ENCODE data around the gene SULT4A1.

SULT4A1 gene

DNA sequence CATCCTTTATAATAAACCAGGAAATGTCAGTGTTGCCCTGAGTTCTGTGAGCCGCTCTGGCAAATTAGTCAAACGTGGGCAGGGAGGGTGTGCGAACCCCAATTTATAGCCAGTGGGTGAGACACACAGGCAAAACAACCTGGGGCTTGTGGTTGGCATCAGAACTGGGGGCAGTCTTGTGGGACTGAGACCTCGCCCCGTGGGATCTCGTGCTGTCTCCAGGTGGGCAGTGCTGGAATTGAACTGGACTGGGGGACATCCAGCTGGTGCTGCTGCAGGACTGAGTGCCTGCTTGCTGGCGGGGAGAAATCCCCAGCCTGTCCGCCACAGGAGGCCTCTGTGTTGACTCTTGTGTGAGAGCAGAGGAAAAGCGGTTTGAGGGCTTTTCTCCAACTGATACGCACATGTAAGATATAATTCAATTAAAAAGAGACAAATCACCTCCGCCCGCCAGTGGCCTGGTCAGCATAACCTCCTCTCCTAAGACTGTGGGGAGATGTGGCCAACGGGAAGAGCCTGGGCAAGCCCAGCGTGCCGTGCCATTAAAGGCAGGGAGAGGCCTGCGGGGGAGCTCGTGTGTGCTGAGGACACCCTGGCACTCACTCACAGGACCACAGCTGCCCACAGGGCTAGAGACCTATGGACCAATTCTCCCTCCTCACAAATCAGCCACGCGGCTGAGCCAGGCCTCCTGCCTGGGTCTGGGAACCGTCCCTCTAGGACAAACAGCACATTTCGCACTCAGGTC lies 18.4 kb downstream of the SULT4A1 start:
- DNase-seq: no peak

DNA sequence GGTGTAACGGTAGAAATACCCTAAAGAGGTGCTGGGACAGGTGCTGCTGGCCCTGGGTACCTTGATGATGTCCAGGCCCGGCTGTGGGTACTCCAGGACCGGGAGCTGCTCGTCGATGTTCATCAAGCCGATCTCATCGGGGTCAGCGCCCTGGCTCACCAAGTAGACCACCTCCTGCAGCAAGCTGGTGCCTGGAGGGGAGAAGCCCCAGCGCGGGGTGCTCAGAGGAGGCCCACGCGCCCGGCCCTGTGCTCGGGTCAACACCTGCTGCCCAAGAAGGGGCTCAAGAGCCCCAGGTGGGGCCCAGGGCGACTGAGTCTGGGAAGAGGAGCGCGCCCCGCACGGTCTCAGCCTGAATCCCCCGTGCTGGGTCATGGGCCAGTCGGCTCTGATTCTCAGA lies 20.6 kb downstream of the SULT4A1 start:
- no peak for DNase-seq

DNA sequence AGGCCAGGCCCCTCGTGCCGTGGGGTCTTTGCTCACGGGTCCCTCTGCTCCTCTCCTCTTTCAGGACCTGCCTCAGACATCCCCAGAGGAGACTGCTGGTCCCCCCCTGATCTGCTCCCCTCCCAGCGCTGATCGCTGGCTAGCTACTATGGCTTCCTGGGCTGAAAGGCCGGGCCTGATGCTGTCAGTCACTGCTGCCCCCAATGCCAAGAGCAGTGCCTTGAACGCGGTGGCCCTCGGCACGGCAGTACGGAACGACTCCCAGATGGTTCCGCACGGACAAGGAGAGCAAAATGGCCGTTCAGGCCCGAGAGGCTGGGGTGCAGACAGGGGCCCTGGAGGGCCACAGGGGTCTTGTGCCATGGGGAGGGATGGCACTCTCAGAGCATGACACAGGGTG lies 21.5 kb downstream of the SULT4A1 start:
- DNase-seq: no peak

DNA sequence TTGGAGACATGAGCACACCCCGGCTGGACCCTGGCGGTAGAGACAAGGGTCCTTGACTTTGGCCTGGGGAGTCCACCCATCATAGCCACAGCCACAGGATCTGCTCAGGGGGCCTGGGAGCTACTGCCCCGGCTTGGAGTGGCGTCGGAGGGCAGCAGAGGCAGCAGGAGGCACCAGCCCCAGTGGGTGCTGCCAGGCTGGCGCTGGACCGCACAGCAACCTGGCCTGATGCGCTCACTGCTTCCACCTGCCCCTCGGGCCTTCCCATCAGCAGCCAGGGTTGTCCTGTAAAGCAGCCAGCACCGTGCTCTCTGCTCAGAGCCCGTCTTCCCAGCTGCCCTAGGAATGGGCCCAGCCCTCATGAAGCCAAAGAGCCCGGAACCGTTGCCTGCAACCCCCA lies 21.9 kb downstream of the SULT4A1 start:
- no peak for DNase-seq

DNA sequence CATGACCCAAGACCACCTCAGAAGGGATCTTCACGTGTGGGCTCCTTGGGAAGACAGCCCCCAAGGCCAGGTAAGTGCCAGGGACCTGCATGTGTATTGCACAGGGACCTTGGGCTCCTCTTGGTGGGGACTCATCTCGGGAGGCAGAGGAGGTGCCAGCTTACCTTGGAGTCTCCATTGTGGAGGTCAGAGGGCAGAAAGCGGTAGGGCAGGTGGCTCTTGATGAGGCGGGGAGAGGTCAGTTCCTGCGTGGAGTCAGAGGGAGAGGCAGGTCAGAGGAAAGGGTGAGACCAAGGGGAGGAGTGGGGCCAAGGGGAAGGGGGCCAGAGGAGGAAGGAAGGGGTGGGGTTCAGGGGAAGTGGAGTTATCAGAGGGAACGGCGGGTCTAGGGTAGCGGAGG lies 22.5 kb downstream of the SULT4A1 start:
- DNase-seq: no peak

DNA sequence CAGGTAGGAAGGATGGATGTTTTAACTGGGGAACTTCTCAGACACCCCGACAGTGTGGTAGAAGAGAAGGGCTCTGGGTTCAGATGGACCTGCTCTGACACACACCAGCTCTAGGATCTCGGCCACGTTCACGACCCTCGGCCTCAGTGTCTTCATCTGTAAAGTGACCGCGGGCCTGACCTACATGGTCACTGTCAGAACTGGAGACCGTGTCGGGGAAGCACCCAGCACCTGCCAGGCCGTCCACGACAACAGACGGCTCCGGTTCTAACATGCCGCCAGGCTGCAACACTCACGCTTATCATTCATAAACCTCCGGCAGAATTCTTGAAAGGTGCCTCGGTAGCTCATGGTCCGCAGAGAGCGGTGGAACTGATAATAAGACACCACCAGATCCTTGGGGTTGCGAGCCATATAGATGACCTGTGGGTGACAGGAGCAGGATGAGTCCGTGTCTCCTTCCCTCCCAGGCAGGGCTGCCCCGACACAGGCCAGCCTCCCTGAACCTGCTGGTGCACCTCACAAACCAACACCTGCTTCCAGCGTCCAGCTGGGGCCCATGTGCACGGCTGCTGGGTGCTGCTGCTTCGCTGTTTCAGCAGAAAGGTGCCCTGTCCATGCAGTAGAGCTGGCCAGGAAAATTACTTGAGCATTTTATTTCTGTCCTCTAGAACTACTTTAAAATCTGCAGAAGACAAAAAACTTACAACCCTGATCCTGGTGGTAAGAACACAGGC lies 23.6 kb downstream of the SULT4A1 start:
- DNase-seq: no peak

DNA sequence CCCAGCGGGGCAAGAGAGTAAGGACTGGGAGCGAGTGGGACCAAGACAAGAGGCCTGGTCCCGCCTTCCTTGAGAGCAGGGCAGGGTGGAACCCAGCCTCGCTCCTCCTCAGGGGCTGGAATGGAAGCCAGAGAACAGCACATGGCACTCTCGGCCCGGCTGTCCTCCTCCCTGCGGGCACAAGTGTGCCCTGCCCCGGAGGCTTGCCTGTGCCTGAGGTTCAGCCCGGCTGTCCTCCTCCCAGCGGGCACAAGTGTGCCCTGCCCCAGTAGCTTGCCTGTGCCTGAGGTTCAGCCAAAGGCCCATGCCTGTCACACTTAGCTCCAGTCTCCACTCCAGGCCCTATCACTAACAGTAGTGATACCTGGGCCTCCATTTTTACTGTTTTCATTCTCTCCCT lies 24.2 kb downstream of the SULT4A1 start:
- no peak for DNase-seq

DNA sequence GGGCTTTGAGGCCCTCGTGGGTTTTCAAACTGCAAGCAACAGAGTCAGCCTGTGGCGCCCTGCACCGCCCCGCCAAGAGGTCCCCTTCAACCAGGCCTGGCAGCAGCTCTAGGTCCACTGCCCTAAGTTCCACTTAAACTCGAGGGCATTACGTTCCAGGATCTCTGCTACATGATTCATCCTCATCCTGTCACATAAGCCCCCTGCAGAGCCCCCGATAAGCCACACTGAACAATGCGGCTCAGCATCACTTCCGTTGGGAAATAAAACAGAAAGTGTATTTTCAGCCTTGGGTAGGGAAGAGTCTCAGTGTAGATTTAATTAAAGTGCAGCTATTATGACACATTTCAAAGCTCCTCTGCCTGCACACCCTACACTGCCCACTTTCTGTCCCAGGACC lies 24.6 kb downstream of the SULT4A1 start:
- no peak for DNase-seq

DNA sequence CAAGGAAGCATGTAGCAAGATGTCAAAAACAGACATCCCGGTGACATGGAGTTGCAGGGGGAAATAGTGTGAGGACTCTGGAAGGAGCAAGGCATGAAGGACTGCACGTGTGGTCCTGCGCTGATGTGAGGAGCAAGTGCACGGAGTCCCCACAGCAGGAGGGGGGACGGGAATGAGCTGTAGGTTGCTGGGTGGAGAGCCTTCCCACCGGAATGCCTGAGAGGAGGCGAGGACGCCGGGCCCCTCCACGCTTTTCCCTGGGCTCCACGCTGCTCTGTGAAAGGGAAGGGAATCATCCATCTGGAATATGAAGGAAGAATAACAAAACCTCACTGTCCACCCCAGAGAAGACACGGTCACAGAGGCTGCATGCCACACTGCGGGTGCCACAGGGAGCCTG lies 26.6 kb downstream of the SULT4A1 start:
- no peak for DNase-seq

DNA sequence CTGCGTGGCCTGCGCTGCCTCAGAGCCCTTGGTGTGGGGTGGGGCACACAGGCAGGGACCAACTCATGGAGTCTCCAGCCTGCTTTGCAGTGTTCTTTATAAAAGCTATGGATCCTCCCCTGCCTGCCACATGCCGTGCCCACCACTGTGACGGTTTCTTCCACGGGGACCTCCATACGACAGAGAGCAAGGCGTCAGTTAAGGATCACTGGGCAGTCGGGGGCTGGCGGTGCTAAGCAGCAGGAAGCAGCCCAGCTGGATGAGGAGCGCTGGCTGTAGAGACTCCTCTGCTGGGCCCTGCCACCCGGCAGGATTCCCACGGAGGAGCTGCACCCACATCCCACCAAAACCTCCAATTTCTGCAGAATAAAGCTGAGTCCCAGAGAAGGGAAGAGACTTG lies 27.1 kb downstream of the SULT4A1 start:
- DNase-seq: no peak

DNA sequence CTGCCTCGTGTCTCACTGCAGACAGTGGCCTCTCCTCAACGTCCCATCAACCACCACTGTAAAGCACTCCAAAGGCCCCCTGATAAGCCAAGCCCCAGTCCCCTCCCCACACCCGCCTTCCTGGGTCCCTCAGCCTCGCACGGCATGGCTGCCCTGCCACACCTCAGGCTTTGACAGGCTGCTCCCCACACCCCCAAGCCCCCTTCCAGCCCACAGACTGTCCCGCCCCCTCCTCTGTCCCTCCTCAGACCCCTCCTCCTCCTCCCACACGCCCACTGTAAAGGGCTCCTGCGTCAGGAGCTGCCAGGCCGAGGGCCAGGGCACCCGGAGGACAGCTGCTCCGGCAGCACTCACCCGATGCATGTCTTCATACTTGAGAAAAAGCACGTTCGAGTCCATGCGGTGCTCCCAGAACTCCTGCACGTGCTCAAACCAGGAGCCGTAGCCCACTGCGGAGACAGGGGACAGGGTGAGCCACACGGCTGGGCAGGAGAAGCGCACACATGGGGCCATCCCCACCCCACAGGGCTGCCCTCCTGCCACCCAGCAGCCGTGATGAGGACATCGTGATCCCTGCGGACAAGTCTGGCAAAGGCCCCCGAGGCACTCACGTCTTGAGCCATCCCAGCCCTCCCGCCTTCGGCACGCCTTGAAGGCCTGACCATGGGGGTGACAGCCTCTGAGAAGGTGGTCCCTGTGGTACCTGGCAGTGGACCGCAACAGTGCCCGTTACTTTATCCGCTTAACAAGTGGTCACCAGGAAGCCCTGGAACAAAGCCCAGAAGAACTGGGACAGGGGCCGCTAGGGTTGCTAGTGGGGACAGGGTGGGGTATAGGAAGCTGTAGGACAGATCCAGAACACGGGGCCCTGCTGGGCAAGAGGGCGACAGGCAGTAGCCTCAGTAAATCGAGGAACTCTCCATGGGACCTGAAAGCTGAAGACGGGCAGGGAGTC lies 28.8 kb downstream of the SULT4A1 start:
- DNase-seq: no peak

DNA sequence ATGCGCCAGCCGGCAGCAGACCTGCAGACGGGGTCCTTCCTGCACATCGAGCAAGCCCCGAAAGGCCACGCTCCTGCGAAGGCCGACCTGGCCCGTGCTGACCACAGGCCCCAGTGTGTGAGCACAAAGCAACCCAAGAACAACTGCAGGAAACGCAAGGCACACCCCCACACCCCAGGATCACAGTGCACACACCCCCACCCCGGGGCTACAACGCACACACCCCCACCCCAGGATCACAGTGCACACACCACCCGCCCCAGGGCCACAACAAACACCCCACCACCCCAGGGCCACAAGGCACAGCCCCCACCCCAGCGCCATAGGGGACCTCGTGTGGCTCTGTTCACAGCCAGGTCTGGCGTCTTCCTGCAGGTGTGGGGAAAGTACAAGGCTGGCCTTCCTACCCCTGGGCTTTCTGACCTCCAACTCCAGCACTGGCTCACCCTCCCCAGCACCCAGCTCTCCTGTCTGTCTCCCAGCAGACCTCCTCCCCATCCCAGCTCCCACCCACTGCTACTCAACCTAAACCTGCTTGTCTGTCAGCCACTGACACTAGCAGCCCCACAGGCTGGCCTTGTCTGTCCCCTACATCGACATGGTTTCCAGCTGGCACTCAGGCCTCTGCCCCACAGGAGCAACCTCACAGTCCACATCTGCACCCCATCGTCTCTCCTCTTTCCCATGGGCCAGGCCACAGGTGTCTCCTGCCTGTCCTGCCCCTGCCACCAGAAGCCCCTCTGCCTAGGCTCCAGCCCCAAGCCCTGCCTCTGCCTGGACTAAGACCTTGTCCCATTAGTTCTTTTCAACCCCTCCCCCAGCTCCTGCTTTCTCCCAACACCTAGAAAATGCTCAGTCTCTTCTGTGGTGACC lies 29.7 kb downstream of the SULT4A1 start:
- DNase-seq: no peak

DNA sequence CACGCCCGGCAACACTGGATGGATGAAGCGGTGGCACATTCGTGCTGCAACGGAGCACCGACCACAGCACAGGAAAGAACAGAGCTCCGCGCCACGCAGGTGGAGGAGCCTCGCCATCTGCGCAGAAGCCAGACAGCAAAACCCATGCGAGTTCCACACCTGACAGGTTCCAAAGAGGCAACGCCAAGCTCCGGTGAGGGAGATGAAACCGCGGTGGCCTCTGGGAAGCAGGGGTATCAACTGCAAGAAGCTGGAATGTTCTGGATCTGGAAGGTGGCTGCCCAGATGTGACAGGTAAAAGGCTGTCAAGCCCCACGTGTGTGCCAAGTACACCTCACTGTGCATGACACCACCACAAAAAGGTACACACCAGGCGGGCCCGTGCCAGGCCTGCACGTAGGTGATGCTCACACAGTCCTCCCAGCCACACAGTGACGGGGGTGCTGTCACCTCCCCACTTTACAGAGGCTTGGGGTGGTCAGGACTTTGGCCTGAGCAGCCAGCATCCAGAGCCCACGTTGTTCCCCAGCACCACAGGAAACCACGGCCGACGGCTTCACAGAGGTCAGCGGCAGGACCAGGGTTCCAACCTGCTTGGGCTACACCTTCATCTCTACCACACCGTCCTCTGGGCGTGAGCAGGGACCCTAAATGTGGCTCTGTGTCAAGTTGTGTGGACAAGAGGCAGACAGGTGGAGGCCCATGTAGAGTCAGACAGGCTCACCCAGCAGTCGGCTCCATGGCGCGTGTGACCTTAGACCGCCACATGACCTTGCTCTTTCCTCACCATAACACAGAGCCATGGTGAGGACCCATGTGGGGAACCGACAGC lies 30.5 kb downstream of the SULT4A1 start:
- no peak for DNase-seq

DNA sequence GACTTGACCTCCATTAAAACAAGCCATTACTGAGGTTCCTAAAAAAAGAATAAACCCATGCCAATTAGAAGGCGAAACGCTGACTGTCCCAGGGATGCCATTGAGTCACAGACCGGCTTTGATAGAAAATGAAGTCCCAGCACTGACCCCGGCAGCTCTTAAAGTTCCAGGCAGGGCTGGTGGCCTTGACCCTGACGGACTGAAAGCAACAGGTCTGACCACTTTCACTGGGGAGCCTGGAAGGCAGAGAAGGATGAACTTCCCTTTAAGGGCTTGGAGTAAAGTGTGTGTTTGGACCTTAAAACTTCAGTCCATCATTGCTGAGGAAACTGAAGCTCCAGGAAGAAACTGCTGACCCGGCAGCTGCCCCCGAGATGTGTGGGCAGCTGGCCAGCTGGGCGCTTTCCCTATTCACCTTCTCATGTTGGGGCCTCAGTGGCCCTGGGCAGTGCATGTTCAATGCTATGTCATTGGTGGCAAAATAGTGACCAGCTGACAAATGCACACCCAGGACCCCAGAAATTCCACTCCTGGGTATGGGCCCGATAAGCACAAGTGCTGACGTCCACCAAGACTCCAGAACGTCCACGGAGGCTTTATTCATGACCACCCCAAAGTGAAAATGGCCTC lies 31.3 kb downstream of the SULT4A1 start:
- DNase-seq: no peak

DNA sequence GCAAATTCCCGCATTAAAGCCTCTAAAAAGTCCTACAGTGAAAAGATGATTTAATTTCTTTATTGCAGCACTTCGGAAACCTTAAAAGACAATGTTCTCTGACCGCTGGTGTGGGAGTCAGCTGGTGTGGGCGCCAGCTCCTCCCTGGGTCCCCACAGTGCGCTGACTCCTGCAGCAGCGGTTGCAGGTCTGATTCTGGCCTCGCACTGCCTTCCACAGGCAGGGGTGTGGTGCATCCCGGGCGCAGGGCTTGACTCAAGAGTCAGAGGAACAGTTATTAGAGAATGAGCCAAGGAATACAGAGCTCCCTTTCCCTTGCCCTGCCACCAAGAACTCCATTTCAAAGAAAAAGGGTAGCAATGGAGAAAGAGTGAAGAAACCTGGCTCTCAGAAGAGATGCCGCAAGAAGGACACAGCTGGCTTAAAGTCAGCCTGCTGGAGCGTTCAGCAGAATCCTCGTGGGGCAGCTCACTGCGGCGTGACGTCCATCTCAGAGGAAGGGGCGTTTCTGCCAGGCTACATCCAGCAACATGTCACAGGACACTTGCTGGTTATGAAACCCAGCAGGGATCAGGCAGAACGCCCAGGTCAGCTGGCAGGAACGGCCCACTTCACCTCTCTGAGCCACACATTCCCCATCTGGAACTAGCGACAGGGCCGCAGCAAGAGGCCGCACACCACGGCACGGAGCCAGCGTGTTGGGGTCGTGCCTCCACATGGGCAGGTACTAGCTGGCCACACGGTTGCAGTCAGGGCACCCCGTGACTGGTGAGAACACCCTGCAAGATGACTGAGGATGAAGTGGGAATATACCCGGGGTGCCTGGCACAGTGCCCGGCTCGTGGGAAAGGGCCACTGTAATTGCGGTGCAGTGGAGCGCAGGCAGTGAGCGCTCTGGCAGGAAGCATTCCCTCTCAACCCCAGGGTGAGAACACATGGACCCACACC lies 32.1 kb downstream of the SULT4A1 start:
- DNase-seq: no peak

DNA sequence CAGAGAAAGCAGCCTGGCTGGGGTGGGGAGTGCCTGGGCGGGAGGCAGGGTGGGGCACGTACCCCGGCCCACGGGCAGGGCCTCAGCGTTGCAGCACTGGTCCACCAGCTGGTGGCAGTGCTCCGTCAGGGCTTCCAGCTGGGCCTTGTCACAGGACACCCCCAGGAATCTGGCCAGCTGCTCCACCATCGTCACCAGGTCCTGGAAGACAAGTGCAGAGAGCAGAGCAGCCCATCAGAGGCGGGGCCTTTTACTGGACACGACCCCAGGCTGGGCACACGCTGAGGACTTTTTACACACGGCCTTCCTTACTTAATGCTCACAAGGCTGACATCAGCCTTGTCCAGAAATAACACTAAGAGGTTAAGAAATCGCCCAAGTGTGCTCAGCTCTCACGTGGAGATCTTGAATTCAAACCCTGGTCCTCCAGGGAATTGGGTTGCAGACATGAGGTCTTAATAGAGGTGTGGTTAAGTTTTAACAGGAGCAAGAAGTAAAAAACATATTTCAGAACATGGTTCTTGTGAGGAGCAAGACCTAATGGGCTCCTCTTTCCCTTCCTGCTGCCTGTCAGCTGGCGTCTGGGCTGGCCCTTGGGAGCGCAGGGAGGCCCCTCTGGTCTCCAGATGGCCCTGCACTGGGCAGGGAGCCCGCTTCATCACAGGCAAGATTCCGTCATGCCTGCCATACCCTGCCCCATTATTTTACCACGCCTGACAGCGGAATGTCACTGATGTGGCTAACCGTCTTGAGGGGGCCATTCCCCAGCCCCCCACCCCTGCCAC lies 33.1 kb downstream of the SULT4A1 start:
- no peak for DNase-seq

DNA sequence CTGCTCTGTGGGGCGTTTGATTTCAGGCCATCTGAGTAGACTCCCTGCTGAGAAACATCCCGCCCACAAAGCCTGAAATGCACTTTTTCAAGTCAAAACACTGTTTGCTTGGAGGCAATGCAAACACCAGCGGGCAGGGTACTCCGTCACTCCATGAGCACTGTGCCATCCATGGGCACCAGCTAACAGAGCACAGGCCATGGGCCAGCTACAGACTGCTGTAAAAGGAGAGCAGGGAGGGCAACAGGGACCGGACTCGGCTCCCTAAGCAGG lies 33.7 kb downstream of the SULT4A1 start:
- DNase-seq: no peak

DNA sequence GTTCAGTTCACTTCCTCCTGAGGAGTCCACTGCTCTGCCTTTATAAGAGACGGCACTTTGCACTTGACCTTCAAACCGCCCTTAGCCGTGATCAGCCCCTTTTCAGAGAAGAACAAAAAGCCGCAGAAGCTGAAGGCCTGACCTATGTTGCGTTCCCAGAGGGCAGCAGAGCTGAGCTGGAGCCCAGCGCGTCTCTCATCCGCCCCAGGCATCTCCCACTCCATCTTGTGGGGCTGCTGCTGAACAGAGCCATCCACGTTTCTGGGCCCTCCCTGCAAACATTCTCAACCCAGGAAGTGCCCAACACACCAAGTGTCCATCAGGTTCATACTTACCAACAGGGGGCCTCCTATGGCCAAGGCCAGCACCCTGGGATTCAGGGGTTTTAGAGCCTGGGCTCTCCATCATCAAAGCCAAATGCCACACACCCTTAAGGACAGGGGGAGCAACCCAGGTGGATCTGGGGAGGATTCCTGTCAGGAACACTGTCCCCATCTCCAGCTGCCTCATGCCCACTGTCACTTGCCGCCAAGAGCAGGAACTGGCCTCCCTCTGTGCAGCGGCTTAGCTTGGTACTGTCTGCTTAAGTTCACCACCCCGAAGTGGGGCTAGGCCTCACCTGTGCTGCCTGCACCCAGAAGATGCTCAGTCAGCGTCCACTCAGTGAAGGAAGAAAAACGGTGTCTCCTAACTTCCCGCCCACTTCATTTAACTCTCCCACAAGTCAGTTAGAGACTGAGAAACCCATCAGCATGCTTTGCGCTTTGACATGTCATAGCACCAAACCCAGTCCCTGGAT lies 34.2 kb downstream of the SULT4A1 start:
- DNase-seq: no peak

All from activated effector memory CD4-positive, alpha-beta T cell treated with Interleukin-2 at 50 U/mL for 16 hours (primary cell).